T-helper 1 cell treated with Interleukin-12 subunit alpha and Interleukin-12 subunit beta and Interleukin-4 antibody, amounts not matched to agents 30 μg/mL and 1 μg/mL, for 36 hours (primary cell): ENCODE results near the gene MYO1B.

ENCODE experiments used
- H3K27ac Mint-ChIP-seq: one replicate; pipeline ENCODE4 v1.8.0; 2021; ENCODE audit warnings: mild to moderate bottlenecking, mixed read lengths
- H3K27me3 Mint-ChIP-seq: one replicate; pipeline ENCODE4 v1.8.0; 2021; ENCODE audit warnings: low read depth, mixed read lengths
- H3K36me3 Mint-ChIP-seq: one replicate; pipeline ENCODE4 v1.8.0; 2021; ENCODE audit warnings: low read depth, mixed read lengths
- H3K4me1 Mint-ChIP-seq: one replicate; pipeline ENCODE4 v1.8.0; 2021; ENCODE audit warnings: low read depth, mixed read lengths
- H3K4me3 Mint-ChIP-seq: one replicate; pipeline ENCODE4 v1.8.0; 2021; ENCODE audit warnings: mild to moderate bottlenecking, moderate library complexity, mixed read lengths
- H3K9me3 Mint-ChIP-seq: one replicate; pipeline ENCODE4 v1.8.0; 2021; ENCODE audit warnings: mixed read lengths

The MYO1B gene

GRCh38 chr2:191217580-191217979, 27.6 kb upstream of the MYO1B start:
- Mint-ChIP-seq H3K9me3 (peaks cover 37% of the 10 kb centered on the region), H3K4me1 (peaks cover 26% of the 10 kb centered on the region), H3K27me3 (no peaks in the 10 kb centered on the region), H3K4me3 (no peak overlapping the region), H3K27ac (no peak overlapping the region), H3K36me3 (peaks cover 19% of the 10 kb centered on the region)

- Mint-ChIP-seq H3K4me1 (peaks cover 26% of the 10 kb centered on the region), H3K36me3 (peaks cover 14% of the 10 kb centered on the region), H3K27ac (no peak overlapping the region), H3K4me3 (no peak overlapping the region), H3K27me3 (no peaks in the 10 kb centered on the region), H3K9me3 (peaks cover 29% of the 10 kb centered on the region)
Observed at GRCh38 chr2:191218292-191218898, 26.8 kb upstream of the MYO1B start.

- no peaks in the 10 kb centered on the region for H3K27me3 Mint-ChIP-seq
- H3K4me3 Mint-ChIP-seq, result no peak overlapping the region
- no peak overlapping the region for H3K27ac Mint-ChIP-seq
- peaks cover 26% of the 10 kb centered on the region for H3K4me1 Mint-ChIP-seq
- peaks cover 21% of the 10 kb centered on the region for H3K9me3 Mint-ChIP-seq
- peaks cover 11% of the 10 kb centered on the region for H3K36me3 Mint-ChIP-seq
Observed at GRCh38 chr2:191220671-191221070, 24.5 kb upstream of the MYO1B start.

GRCh38 chr2:191221666-191222065, 23.5 kb upstream of the MYO1B start:
- Mint-ChIP-seq H3K9me3 (peaks cover 21% of the 10 kb centered on the region), H3K4me3 (no peak overlapping the region), H3K27ac (no peak overlapping the region), H3K36me3 (peaks cover 11% of the 10 kb centered on the region), H3K4me1 (peaks cover 26% of the 10 kb centered on the region), H3K27me3 (no peaks in the 10 kb centered on the region)

- no peak overlapping the region for H3K27ac Mint-ChIP-seq
- H3K4me1 Mint-ChIP-seq, result peaks cover 23% of the 10 kb centered on the region
- peaks cover 11% of the 10 kb centered on the region for H3K36me3 Mint-ChIP-seq
- H3K9me3 Mint-ChIP-seq, result peaks cover 21% of the 10 kb centered on the region
- H3K4me3 Mint-ChIP-seq, result no peak overlapping the region
- no peaks in the 10 kb centered on the region for H3K27me3 Mint-ChIP-seq
Observed at GRCh38 chr2:191222507-191222906, 22.7 kb upstream of the MYO1B start.

GRCh38 chr2:191222952-191223351, 22.3 kb upstream of the MYO1B start:
- Mint-ChIP-seq H3K9me3 (peaks cover 21% of the 10 kb centered on the region), H3K4me1 (peaks cover 19% of the 10 kb centered on the region)

GRCh38 chr2:191225126-191225525, 20.1 kb upstream of the MYO1B start:
- Mint-ChIP-seq H3K36me3 (peaks cover 11% of the 10 kb centered on the region), H3K27me3 (no peaks in the 10 kb centered on the region), H3K4me3 (no peak overlapping the region)

More at GRCh38 chr2:191222952-191223351, 22.3 kb upstream of the MYO1B start:
- Mint-ChIP-seq H3K27me3 (no peaks in the 10 kb centered on the region), H3K36me3 (peaks cover 11% of the 10 kb centered on the region), H3K4me3 (no peak overlapping the region), H3K27ac (no peak overlapping the region)

GRCh38 chr2:191225690-191226089, 19.5 kb upstream of the MYO1B start:
- Mint-ChIP-seq H3K9me3 (peaks cover 7% of the 10 kb centered on the region), H3K27ac (no peak overlapping the region), H3K4me3 (no peak overlapping the region), H3K36me3 (peaks cover 6% of the 10 kb centered on the region), H3K4me1 (peaks cover 2% of the 10 kb centered on the region), H3K27me3 (no peaks in the 10 kb centered on the region)

More at GRCh38 chr2:191225126-191225525, 20.1 kb upstream of the MYO1B start:
- H3K9me3 Mint-ChIP-seq, result peaks cover 13% of the 10 kb centered on the region
- no peak overlapping the region for H3K27ac Mint-ChIP-seq
- peaks cover 7% of the 10 kb centered on the region for H3K4me1 Mint-ChIP-seq

GRCh38 chr2:191226196-191226595, 19.0 kb upstream of the MYO1B start:
- no peak overlapping the region for H3K4me3 Mint-ChIP-seq
- H3K36me3 Mint-ChIP-seq, result peaks cover 4% of the 10 kb centered on the region
- H3K9me3 Mint-ChIP-seq, result peaks cover 4% of the 10 kb centered on the region

GRCh38 chr2:191228333-191228732, 16.9 kb upstream of the MYO1B start:
- Mint-ChIP-seq H3K27me3 (no peaks in the 10 kb centered on the region), H3K27ac (no peak overlapping the region), H3K9me3 (no peaks in the 10 kb centered on the region), H3K36me3 (no peaks in the 10 kb centered on the region), H3K4me3 (no peak overlapping the region), H3K4me1 (no peaks in the 10 kb centered on the region)

More at GRCh38 chr2:191226196-191226595, 19.0 kb upstream of the MYO1B start:
- peaks cover 2% of the 10 kb centered on the region for H3K4me1 Mint-ChIP-seq
- H3K27ac Mint-ChIP-seq, result no peak overlapping the region
- H3K27me3 Mint-ChIP-seq, result no peaks in the 10 kb centered on the region

GRCh38 chr2:191228861-191229260, 16.3 kb upstream of the MYO1B start:
- H3K9me3 Mint-ChIP-seq, result no peaks in the 10 kb centered on the region
- no peaks in the 10 kb centered on the region for H3K4me1 Mint-ChIP-seq
- no peak overlapping the region for H3K27ac Mint-ChIP-seq
- H3K36me3 Mint-ChIP-seq, result no peaks in the 10 kb centered on the region
- no peak overlapping the region for H3K4me3 Mint-ChIP-seq
- no peaks in the 10 kb centered on the region for H3K27me3 Mint-ChIP-seq

GRCh38 chr2:191230174-191230573, 15.0 kb upstream of the MYO1B start:
- no peaks in the 10 kb centered on the region for H3K9me3 Mint-ChIP-seq
- no peaks in the 10 kb centered on the region for H3K36me3 Mint-ChIP-seq
- H3K4me3 Mint-ChIP-seq, result no peak overlapping the region
- no peaks in the 10 kb centered on the region for H3K27me3 Mint-ChIP-seq
- no peak overlapping the region for H3K27ac Mint-ChIP-seq
- H3K4me1 Mint-ChIP-seq, result no peaks in the 10 kb centered on the region

GRCh38 chr2:191231995-191232394, 13.2 kb upstream of the MYO1B start:
- Mint-ChIP-seq H3K4me1 (no peaks in the 10 kb centered on the region), H3K36me3 (no peaks in the 10 kb centered on the region), H3K27ac (no peak overlapping the region), H3K9me3 (no peaks in the 10 kb centered on the region), H3K27me3 (no peaks in the 10 kb centered on the region), H3K4me3 (no peak overlapping the region)

GRCh38 chr2:191233533-191233932, 11.7 kb upstream of the MYO1B start:
- Mint-ChIP-seq H3K4me1 (no peaks in the 10 kb centered on the region), H3K9me3 (no peaks in the 10 kb centered on the region), H3K36me3 (no peaks in the 10 kb centered on the region), H3K27me3 (no peaks in the 10 kb centered on the region), H3K4me3 (no peak overlapping the region), H3K27ac (no peak overlapping the region)

- H3K27ac Mint-ChIP-seq, result no peak overlapping the region
- no peak overlapping the region for H3K4me3 Mint-ChIP-seq
- no peaks in the 10 kb centered on the region for H3K27me3 Mint-ChIP-seq
- H3K4me1 Mint-ChIP-seq, result no peaks in the 10 kb centered on the region
- H3K9me3 Mint-ChIP-seq, result no peaks in the 10 kb centered on the region
- H3K36me3 Mint-ChIP-seq, result no peaks in the 10 kb centered on the region
Observed at GRCh38 chr2:191234376-191234775, 10.8 kb upstream of the MYO1B start.

- Mint-ChIP-seq H3K27me3 (peaks cover 5% of the 10 kb centered on the region), H3K27ac (no peak overlapping the region), H3K4me1 (peaks cover 6% of the 10 kb centered on the region), H3K36me3 (peaks cover 4% of the 10 kb centered on the region), H3K9me3 (no peaks in the 10 kb centered on the region), H3K4me3 (no peak overlapping the region)
Observed at GRCh38 chr2:191240871-191241270, 4.3 kb upstream of the MYO1B start.
